Measurements from ENCODE around the gene INCA1. TPM values are rescaled to one million over a fixed set of nuclear protein-coding genes. Genes with fewer than 3 reads are reported as not detected.

Gene INCA1
- total RNA-seq, 4 donors from 2014 or later: 3.4 TPM; not detected in 3

DNA sequence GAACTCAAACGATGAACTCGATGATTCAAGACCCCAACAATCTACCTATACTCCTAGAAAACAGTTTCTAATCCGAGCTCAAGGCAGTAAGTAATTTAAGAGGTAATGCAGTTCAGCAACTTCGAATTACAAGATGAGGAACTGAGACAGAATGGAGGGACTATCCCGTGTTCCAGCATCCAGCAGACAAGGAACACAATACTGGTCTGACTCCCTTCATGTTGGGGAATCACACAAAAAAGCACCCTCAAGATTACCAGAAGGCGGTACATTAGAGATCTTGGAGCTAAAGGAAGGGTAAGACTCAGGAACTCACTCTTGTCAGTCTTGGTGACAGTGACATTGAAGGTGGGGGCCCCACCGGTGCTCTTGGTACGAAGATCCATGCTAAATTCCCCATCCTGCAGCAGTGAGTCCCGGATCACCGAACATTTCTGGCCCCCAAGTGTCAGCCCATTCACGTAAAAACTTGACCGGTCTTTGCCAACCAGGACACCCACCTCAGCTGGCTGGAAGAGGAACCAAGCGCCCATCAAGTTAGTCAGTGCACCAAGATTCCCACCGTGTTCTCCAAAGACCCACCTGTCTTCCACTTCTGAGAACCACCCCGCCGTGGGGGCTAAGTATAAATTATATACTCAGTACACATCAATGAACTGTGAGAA is 50.9 kb downstream of the INCA1 start:
- TF ChIP-seq, protein P1, sequence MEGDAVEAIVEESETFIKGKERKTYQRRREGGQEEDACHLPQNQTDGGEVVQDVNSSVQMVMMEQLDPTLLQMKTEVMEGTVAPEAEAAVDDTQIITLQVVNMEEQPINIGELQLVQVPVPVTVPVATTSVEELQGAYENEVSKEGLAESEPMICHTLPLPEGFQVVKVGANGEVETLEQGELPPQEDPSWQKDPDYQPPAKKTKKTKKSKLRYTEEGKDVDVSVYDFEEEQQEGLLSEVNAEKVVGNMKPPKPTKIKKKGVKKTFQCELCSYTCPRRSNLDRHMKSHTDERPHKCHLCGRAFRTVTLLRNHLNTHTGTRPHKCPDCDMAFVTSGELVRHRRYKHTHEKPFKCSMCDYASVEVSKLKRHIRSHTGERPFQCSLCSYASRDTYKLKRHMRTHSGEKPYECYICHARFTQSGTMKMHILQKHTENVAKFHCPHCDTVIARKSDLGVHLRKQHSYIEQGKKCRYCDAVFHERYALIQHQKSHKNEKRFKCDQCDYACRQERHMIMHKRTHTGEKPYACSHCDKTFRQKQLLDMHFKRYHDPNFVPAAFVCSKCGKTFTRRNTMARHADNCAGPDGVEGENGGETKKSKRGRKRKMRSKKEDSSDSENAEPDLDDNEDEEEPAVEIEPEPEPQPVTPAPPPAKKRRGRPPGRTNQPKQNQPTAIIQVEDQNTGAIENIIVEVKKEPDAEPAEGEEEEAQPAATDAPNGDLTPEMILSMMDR (IDR thresholded peaks at IDR 0.05): no peak
- TF ChIP-seq POLR2A (IDR thresholded peaks at IDR 0.05): no peak
- Histone ChIP-seq H3K36me3 (no peaks in the 10 kb centered on the region), H3K4me3 (peak overlapping the region; percentile 82 to 97), H3K27me3 (no peaks in the 10 kb centered on the region), H3K27ac (peak overlapping the region; percentile 93 to 98), H3K9me3 (no peaks in the 10 kb centered on the region), H3K4me1 (peaks cover 12 to 17% of the 10 kb centered on the region in 2 donors)
- peak in 1 of 2 donors; percentile 14 for DNase-seq
- intact Hi-C loops (cut with DNase I; ENCODE audit: low total_unique reads): no loop called here

DNA sequence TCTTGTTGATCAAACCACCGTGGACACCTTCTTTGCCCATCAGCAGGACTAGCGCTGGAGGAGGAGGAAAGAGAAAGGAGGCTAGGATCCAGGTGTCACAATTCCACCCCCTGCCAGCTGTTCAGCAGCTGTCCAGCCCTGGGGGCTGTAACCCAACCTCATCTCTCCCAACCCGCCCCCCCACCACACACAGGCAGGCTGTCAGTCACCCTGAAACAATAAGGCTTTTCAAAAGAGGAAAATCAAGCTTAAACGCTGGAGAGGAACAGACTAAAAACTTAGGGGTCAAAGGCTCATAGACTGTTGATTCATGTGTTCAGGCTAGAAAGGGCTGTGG is 51.4 kb downstream of the INCA1 start:
- no peak for DNase-seq
- Histone ChIP-seq H3K9me3 (no peaks in the 10 kb centered on the region), H3K27ac (peak overlapping the region; percentile 93 to 98), H3K4me3 (peak overlapping the region in 1 of 2 donors; percentile 82), H3K27me3 (no peaks in the 10 kb centered on the region), H3K4me1 (peaks cover 12 to 21% of the 10 kb centered on the region in 2 donors), H3K36me3 (no peaks in the 10 kb centered on the region)
- TF ChIP-seq, protein P1 (IDR thresholded peaks at IDR 0.05): no peak
- no peak for TF ChIP-seq POLR2A (IDR thresholded peaks at IDR 0.05)
- intact Hi-C loops (cut with DNase I; ENCODE audit: low total_unique reads): no loop called here

DNA sequence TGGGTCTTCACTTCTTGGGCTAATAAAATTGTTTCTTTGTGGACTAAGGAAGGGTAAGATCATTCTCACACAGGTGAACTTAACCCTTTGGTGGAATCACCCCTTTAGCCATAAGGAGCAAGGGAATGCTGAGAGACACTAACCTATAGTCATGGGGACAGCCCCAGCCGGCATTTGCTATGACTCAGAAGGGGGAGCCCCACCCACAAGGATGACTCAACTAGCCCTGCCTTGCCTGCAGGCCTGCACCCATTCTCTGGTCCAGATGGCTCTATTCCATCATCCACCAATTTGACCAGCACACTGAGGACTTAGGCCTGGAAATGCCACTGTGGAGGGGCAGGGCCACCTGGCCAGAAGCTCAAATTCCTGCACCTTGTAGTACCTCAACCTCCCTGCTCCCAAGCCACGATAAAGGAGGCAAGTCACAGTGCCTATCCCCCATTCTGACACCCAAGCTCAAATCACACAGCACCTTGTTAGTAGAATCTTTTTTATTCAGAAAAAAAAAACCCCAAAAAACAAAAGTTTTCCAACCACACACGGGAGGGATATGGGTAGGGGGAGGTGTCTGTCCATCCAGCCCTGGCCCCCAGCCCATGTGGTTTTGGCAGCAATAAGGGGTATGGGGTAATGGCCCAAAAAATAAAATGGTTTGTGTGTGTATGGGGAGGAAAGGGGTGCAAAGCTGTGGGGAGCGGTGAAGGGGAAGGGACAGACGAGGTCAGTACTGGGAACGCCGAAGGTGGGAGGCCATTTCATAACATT is 52.0 kb downstream of the INCA1 start:
- Histone ChIP-seq H3K4me1 (peaks cover 12 to 21% of the 10 kb centered on the region in 2 donors), H3K27ac (peak overlapping the region; percentile 93 to 98), H3K9me3 (no peaks in the 10 kb centered on the region), H3K36me3 (no peaks in the 10 kb centered on the region), H3K27me3 (no peaks in the 10 kb centered on the region), H3K4me3 (peak overlapping the region in 1 of 2 donors; percentile 82)
- TF ChIP-seq POLR2A (IDR thresholded peaks at IDR 0.05): no peak
- TF ChIP-seq, protein P1 (IDR thresholded peaks at IDR 0.05): no peak
- intact Hi-C loops (cut with DNase I; ENCODE audit: low total_unique reads): no loop called here
- DNase-seq: peak; percentile 79 to 87

DNA sequence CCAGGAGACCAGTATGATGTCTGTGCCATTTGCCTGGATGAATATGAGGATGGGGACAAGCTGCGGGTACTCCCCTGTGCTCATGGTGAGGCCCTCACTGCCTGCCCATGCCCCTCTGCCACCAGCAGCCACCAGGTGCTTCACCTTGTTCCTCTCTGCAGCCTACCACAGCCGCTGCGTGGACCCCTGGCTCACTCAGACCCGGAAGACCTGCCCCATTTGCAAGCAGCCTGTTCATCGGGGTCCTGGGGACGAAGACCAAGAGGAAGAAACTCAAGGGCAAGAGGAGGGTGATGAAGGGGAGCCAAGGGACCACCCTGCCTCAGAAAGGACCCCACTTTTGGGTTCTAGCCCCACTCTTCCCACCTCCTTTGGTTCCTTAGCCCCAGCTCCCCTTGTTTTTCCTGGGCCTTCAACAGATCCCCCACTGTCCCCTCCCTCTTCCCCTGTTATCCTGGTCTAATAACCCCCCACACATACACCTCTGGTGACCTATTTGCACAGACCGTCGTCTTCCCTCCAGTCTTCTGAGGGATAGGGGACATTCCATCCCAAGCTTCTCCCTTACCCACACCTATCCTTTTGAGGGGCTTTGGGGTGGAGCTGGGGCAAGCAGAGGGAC is 52.7 kb downstream of the INCA1 start:
- Histone ChIP-seq H3K27ac (peak overlapping the region; percentile 93 to 98), H3K9me3 (no peaks in the 10 kb centered on the region), H3K4me1 (peaks cover 12 to 21% of the 10 kb centered on the region in 2 donors), H3K27me3 (no peaks in the 10 kb centered on the region), H3K4me3 (no peak overlapping the region), H3K36me3 (no peaks in the 10 kb centered on the region)
- TF ChIP-seq POLR2A (IDR thresholded peaks at IDR 0.05): no peak
- TF ChIP-seq, protein P1 (IDR thresholded peaks at IDR 0.05): no peak
- intact Hi-C loops (cut with DNase I; ENCODE audit: low total_unique reads): no loop called here
- DNase-seq: no peak

DNA sequence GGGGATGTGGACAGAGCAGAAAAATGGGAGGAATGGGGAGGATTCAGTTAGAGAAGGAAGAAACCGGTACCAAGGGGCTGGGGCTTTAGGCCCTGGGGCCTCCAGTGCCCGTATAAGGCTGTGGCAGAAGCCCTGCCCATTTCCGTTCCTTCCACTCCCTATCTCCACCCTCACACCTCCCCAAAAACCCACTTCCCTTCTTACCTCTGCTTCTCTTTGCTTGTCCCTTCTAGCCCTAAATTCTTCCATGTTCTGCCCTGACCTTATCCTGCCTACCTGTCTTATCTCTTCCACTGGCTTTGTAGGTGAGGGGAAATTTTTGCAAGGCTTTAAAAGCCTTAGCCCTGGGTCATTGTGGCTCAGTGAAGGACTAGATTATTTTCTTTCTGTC is 53.2 kb downstream of the INCA1 start:
- Histone ChIP-seq H3K27ac (peak overlapping the region; percentile 93 to 98), H3K4me3 (no peak overlapping the region), H3K27me3 (no peaks in the 10 kb centered on the region), H3K9me3 (no peaks in the 10 kb centered on the region), H3K36me3 (no peaks in the 10 kb centered on the region), H3K4me1 (peaks cover 14 to 22% of the 10 kb centered on the region in 2 donors)
- no peak for TF ChIP-seq POLR2A (IDR thresholded peaks at IDR 0.05)
- TF ChIP-seq, protein P1 (IDR thresholded peaks at IDR 0.05): no peak
- DNase-seq: no peak
- intact Hi-C loops (cut with DNase I; ENCODE audit: low total_unique reads): no loop called here
